ENCODE data around the gene SLC1A5. TPM values are rescaled to one million over a fixed set of nuclear protein-coding genes. Genes with fewer than 3 reads are reported as not detected.

Gene SLC1A5
- total and polyA plus RNA-seq, 8 donors, result 67.2 to 172 (median 83.8) TPM

DNA sequence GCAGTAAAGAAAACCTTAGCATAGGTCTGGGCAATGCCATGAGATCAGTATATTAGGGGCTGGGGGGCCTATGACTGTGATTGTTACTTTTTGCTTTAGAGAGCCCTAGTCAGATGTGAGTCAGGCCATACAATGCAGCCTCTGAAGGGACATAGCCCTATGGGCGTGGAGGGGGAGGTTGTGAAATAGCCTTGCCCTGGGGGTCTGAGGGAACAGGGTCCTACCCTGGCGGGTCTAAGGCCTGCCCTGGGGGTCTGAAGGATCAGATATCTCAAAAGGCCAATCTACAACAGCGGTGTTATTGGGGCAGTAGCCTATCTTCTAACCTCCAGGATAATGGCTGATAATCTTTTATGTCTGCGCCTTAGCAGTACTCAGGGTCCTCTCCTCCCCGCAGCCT lies 13.8 kb upstream of the SLC1A5 start:
- TF ChIP-seq CTCF (IDR thresholded peaks at IDR 0.05), result no peak
- Histone ChIP-seq H3K27me3 (no peaks in the 10 kb centered on the region), H3K4me1 (no peaks in the 10 kb centered on the region), H3K9me3 (no peaks in the 10 kb centered on the region), H3K27ac (no peak overlapping the region), H3K4me3 (no peak overlapping the region), H3K36me3 (no peaks in the 10 kb centered on the region)
- DNase-seq (no peak), ATAC-seq (no peak)
- intact Hi-C loops (cut with DNase I), result no loop called here

DNA sequence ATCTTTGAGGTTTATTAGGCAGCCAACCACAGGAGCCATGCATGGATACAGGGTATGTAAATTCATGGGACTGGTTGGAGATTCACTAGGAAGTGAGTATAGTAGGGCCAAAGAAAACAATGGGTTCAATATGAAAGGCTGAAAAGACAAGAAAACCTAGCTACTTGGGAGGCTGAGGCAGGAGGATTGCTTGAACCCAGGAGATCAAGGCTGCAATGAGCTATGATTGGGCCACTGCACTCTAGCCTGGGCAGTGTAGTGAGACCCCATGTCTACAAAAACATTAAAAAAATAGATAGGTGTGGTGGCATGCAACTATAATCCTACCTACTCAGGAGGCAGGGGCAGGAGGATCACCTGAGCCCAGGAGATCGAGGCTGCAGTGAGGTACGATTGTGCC lies 10.3 kb upstream of the SLC1A5 start:
- Histone ChIP-seq H3K4me1 (peaks cover 5% of the 10 kb centered on the region in 2 donors), H3K27ac (no peak overlapping the region), H3K9me3 (no peaks in the 10 kb centered on the region), H3K36me3 (no peaks in the 10 kb centered on the region), H3K4me3 (no peak overlapping the region), H3K27me3 (no peaks in the 10 kb centered on the region)
- intact Hi-C loops (cut with DNase I), result no loop called here
- ATAC-seq, result no peak
- DNase-seq, result no peak
- TF ChIP-seq CTCF (IDR thresholded peaks at IDR 0.05), result no peak

DNA sequence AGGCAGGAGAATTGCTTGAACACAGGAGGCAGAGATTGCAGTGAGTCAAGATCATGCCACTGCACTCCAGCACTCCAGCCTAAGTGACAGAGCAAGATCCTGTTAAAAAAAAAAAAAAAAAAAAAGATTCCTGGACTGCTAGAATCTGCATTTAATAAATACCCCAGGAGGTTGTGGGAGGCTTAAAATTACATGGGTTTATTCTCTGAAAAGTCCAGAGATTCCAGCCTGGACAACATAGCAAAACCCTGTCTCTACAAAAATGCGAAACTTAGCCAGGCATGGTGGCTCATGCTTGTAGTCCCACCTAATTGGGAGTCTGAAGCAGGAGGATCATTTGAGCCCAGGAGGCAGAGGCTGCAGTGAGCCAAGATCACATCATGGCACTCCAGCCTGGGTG lies 9.5 kb upstream of the SLC1A5 start:
- Histone ChIP-seq H3K4me3 (no peak overlapping the region), H3K9me3 (no peaks in the 10 kb centered on the region), H3K27ac (no peak overlapping the region), H3K36me3 (no peaks in the 10 kb centered on the region), H3K4me1 (peaks cover 5% of the 10 kb centered on the region in 2 donors), H3K27me3 (no peaks in the 10 kb centered on the region)
- DNase-seq (no peak), ATAC-seq (no peak)
- no peak for TF ChIP-seq CTCF (IDR thresholded peaks at IDR 0.05)
- intact Hi-C loops (cut with DNase I), result no loop called here

- DNase-seq, result no peak
- H3K9me3 ChIP-seq, result no peaks in the 10 kb centered on the region
- H3K4me3 ChIP-seq, result no peak overlapping the region
- intact Hi-C loops (cut with DNase I), result no loop called here
- no peaks in the 10 kb centered on the region for H3K27me3 ChIP-seq
- no peak for ATAC-seq
- TF ChIP-seq CTCF (IDR thresholded peaks at IDR 0.05), result no peak
- H3K4me1 ChIP-seq, result peaks cover 5 to 14% of the 10 kb centered on the region in 2 donors
- H3K36me3 ChIP-seq, result no peaks in the 10 kb centered on the region
- no peak overlapping the region for H3K27ac ChIP-seq
Observed at GRCh38 chr19:46791944-46792343, 3.5 kb upstream of the SLC1A5 start.

- no peak overlapping the region for H3K4me3 ChIP-seq
- H3K27ac ChIP-seq, result no peak overlapping the region
- no peak for DNase-seq
- no peaks in the 10 kb centered on the region for H3K27me3 ChIP-seq
- no peaks in the 10 kb centered on the region for H3K36me3 ChIP-seq
- ATAC-seq, result no peak
- intact Hi-C loops (cut with DNase I), result no loop called here
- no peak for TF ChIP-seq CTCF (IDR thresholded peaks at IDR 0.05)
- H3K9me3 ChIP-seq, result no peaks in the 10 kb centered on the region
- H3K4me1 ChIP-seq, result peaks cover 18 to 34% of the 10 kb centered on the region in 2 donors
Observed at GRCh38 chr19:46789371-46789770, 977 bp upstream of the SLC1A5 start.

Data from left lung (tissue), 10 donors.